Measurements from ENCODE around the gene VPS45. TPM values are rescaled to one million over a fixed set of nuclear protein-coding genes. Genes with fewer than 3 reads are reported as not detected.
"Not testable (repeated sequence)": the region's sequence is repeated elsewhere in the genome, so short reads cannot be mapped to it uniquely, and the experiment has no call there.

VPS45 gene
- total and polyA plus RNA-seq, 12 donors: 36.5 to 78.9 (median 55.1) TPM

- no peak overlapping the region for H3K27ac ChIP-seq
- no peak for DNase-seq
- intact Hi-C loops (cut with DNase I): no loop called here
- no peaks in the 10 kb centered on the region for H3K36me3 ChIP-seq (replicated peaks in 1 of 2)
- H3K4me1 ChIP-seq (replicated peaks in 1 of 2): no peaks in the 10 kb centered on the region
- TF ChIP-seq, protein P1, sequence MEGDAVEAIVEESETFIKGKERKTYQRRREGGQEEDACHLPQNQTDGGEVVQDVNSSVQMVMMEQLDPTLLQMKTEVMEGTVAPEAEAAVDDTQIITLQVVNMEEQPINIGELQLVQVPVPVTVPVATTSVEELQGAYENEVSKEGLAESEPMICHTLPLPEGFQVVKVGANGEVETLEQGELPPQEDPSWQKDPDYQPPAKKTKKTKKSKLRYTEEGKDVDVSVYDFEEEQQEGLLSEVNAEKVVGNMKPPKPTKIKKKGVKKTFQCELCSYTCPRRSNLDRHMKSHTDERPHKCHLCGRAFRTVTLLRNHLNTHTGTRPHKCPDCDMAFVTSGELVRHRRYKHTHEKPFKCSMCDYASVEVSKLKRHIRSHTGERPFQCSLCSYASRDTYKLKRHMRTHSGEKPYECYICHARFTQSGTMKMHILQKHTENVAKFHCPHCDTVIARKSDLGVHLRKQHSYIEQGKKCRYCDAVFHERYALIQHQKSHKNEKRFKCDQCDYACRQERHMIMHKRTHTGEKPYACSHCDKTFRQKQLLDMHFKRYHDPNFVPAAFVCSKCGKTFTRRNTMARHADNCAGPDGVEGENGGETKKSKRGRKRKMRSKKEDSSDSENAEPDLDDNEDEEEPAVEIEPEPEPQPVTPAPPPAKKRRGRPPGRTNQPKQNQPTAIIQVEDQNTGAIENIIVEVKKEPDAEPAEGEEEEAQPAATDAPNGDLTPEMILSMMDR (IDR thresholded peaks at IDR 0.05): no peak
- no peak for TF ChIP-seq POLR2A (IDR thresholded peaks at IDR 0.05)
- H3K9me3 ChIP-seq (replicated peaks in 1 of 3): no peaks in the 10 kb centered on the region
- H3K27me3 ChIP-seq: no peaks in the 10 kb centered on the region
- H3K4me3 ChIP-seq: no peak overlapping the region
Observed at GRCh38 chr1:150034336-150034735, 33.2 kb upstream of the VPS45 start.

GRCh38 chr1:150049926-150050325, 17.6 kb upstream of the VPS45 start:
- WGBS, 4 donors: 59 to 70% (median 64%) methylated on average over 2 of the region's 2 CpGs
- DNase-seq: no peak
- Histone ChIP-seq H3K4me1 (replicated peaks in 1 of 2) (peaks cover 0 to 8% of the 10 kb centered on the region in 2 donors), H3K27ac (no peak overlapping the region), H3K36me3 (replicated peaks in 1 of 2) (no peaks in the 10 kb centered on the region), H3K4me3 (no peak overlapping the region), H3K27me3 (no peaks in the 10 kb centered on the region), H3K9me3 (replicated peaks in 1 of 3) (no peaks in the 10 kb centered on the region)
- TF ChIP-seq POLR2A (IDR thresholded peaks at IDR 0.05): no peak
- TF ChIP-seq, protein P1 (IDR thresholded peaks at IDR 0.05): no peak
- intact Hi-C loops (cut with DNase I): loop anchor here (5.0 kb wide), 2 partner anchors 83 to 88 kb away; no protein-coding TSS in a partner anchor

- H3K9me3 ChIP-seq (replicated peaks in 1 of 3): no peaks in the 10 kb centered on the region
- H3K4me1 ChIP-seq (replicated peaks in 1 of 2): peaks cover 0 to 8% of the 10 kb centered on the region in 2 donors
- no peak overlapping the region for H3K27ac ChIP-seq
- intact Hi-C loops (cut with DNase I): loop anchor here in 1 of 2 donors (5.0 kb wide), 1 partner anchor 89 kb away; no protein-coding TSS in a partner anchor
- 41 to 55% (median 51%) methylated on average over 7 of the region's 7 CpGs for WGBS, 4 donors
- H3K27me3 ChIP-seq: no peaks in the 10 kb centered on the region
- no peaks in the 10 kb centered on the region for H3K36me3 ChIP-seq (replicated peaks in 1 of 2)
- H3K4me3 ChIP-seq: no peak overlapping the region
- no peak for DNase-seq
- TF ChIP-seq, protein P1 (IDR thresholded peaks at IDR 0.05): no peak
- no peak for TF ChIP-seq POLR2A (IDR thresholded peaks at IDR 0.05)
Observed at GRCh38 chr1:150051089-150051373, 16.5 kb upstream of the VPS45 start.

- not testable (repeated sequence) for DNase-seq; H3K4me3 ChIP-seq; H3K9me3 ChIP-seq (replicated peaks in 1 of 3); H3K36me3 ChIP-seq (replicated peaks in 1 of 2); H3K27me3 ChIP-seq; H3K4me1 ChIP-seq (replicated peaks in 1 of 2); H3K27ac ChIP-seq
- intact Hi-C loops (cut with DNase I): loop anchor here in 1 of 2 donors (5.0 kb wide), 1 partner anchor 90 kb away; no protein-coding TSS in a partner anchor
- WGBS, 4 donors: 42 to 64% (median 46%) methylated on average over 3 of the region's 3 CpGs
Observed at GRCh38 chr1:150051905-150052412, 15.6 kb upstream of the VPS45 start.

- H3K9me3 ChIP-seq (replicated peaks in 1 of 3): no peaks in the 10 kb centered on the region
- peaks cover 0 to 8% of the 10 kb centered on the region in 2 donors for H3K4me1 ChIP-seq (replicated peaks in 1 of 2)
- H3K27me3 ChIP-seq: no peaks in the 10 kb centered on the region
- 45 to 73% (median 55%) methylated on average over 3 of the region's 3 CpGs for whole genome bisulfite sequencing, 4 donors
- no peak for TF ChIP-seq POLR2A (IDR thresholded peaks at IDR 0.05)
- TF ChIP-seq, protein P1 (IDR thresholded peaks at IDR 0.05): no peak
- DNase-seq: no peak
- intact Hi-C loops (cut with DNase I): loop anchor here in 1 of 2 donors (5.0 kb wide), 1 partner anchor 92 kb away; no protein-coding TSS in a partner anchor
- H3K27ac ChIP-seq: no peak overlapping the region
- no peak overlapping the region for H3K4me3 ChIP-seq
- no peaks in the 10 kb centered on the region for H3K36me3 ChIP-seq (replicated peaks in 1 of 2)
Observed at GRCh38 chr1:150053926-150054325, 13.7 kb upstream of the VPS45 start.

DNA sequence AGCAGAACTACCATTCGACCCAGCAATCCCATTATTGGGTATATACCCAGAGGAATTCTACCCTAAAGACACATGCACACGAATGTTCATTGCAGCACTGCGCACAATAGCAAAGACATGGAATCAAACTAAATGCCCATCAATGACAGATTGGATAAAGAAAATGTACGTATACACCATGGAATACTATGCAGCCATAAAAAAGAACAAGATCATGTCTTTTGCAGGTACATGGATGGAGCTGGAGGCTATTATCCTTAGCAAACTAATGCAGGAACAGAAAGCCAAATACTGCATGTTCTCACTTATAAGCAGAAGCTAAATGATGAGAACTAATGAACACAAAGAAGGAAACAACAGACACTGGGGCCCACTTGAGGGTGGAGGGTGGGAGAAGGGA, 12.1 kb upstream of the VPS45 start:
- H3K27me3 ChIP-seq; H3K9me3 ChIP-seq (replicated peaks in 1 of 3); H3K4me3 ChIP-seq; DNase-seq; intact Hi-C loops (cut with DNase I); H3K27ac ChIP-seq; H3K4me1 ChIP-seq (replicated peaks in 1 of 2); H3K36me3 ChIP-seq (replicated peaks in 1 of 2): not testable (repeated sequence)
- 89 to 94% (median 92%) methylated on average over 4 of the region's 4 CpGs for WGBS, 4 donors
